ENCODE results near the gene PROKR2.

The PROKR2 gene

DNA sequence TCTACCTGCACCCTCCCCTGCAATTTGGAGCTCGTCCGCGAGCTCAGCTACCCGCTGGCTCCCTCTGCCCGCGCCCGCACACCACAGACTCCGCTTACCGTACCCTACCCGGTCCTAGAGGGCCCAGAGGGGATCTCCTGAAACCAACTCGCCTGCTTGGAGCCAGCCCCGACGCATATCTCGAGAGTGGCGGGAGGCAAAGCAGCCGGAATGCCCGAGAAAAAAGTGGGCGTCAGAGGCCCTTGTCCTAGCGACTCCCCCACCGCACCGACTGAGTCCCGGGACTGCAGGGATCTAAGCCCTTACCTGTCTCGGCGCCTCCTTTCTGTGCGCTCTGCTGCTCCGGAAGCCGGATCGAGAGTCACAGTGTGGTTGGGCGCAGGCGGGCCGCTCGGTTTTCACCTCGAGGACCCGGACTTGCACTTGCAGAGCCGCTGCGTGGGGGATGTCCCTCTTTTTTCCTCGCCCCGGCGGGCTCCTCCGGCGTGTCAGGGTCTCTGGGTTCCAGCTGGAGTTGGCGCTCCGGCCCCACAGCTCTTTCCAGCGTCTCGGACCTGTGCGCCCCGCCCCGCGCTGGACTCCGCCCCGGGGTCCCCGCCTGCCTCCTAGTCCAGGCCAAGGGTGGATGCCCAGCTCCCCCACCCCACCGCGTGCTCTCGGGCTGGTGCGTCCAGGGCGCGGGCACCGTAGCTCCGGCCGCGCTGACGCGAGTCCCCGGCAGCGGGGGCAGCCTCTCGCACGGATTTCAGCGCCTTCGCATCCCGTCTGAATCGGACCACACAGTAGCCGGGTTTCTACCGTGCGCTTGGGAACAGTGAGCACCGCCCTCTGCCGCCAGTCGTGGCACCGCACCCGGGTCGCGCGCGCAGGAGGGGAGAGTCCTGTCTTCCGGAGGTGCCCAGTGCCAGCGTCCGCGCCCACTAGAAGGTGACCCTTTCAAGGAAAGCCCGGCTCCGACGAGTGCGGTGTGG lies at the start of gene PROKR2:
TSS of gene PROKR2 (minus strand) at position 767 of the 971 bp plus-strand sequence. CDS start 2,585 bp downstream, outside the sequence.
- no peak for DNase-seq (ENCODE audit: extremely low read depth, low read depth)
- TF ChIP-seq, protein P1, sequence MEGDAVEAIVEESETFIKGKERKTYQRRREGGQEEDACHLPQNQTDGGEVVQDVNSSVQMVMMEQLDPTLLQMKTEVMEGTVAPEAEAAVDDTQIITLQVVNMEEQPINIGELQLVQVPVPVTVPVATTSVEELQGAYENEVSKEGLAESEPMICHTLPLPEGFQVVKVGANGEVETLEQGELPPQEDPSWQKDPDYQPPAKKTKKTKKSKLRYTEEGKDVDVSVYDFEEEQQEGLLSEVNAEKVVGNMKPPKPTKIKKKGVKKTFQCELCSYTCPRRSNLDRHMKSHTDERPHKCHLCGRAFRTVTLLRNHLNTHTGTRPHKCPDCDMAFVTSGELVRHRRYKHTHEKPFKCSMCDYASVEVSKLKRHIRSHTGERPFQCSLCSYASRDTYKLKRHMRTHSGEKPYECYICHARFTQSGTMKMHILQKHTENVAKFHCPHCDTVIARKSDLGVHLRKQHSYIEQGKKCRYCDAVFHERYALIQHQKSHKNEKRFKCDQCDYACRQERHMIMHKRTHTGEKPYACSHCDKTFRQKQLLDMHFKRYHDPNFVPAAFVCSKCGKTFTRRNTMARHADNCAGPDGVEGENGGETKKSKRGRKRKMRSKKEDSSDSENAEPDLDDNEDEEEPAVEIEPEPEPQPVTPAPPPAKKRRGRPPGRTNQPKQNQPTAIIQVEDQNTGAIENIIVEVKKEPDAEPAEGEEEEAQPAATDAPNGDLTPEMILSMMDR (IDR thresholded peaks at IDR 0.05; ENCODE audit: low read depth, low read length) = no peak

DNA sequence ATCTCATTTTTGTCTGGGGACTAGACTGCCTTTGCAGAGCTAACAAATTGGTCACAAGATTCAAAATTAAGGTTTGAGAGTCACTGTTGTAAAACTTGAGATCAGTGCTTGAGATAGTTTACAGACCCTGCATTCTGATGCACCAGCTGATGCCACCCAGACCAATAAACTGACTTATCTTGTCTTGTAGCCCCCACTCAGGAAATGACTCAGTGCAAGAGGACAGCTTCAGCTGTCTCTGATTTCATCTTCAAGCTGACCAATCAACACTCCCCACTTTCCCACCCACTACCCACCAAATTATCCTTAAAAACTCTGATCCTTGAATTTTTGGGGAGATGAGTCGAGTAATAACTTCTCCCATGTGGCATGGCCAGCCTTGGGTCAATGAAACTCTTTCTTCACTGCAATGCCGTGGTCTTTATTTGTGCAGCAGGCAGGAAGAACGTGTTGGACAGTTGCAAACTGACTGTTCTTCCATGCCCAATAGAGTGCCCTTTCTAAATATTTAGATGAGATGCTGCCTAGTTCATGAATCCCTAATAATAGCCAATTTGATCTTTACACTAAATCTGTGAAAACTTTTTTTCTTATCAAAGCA lies 48.3 kb upstream of the PROKR2 start:
- DNase-seq (ENCODE audit: extremely low read depth, low read depth) = no peak
- TF ChIP-seq, protein P1 (IDR thresholded peaks at IDR 0.05; ENCODE audit: low read depth, low read length) = no peak

DNA sequence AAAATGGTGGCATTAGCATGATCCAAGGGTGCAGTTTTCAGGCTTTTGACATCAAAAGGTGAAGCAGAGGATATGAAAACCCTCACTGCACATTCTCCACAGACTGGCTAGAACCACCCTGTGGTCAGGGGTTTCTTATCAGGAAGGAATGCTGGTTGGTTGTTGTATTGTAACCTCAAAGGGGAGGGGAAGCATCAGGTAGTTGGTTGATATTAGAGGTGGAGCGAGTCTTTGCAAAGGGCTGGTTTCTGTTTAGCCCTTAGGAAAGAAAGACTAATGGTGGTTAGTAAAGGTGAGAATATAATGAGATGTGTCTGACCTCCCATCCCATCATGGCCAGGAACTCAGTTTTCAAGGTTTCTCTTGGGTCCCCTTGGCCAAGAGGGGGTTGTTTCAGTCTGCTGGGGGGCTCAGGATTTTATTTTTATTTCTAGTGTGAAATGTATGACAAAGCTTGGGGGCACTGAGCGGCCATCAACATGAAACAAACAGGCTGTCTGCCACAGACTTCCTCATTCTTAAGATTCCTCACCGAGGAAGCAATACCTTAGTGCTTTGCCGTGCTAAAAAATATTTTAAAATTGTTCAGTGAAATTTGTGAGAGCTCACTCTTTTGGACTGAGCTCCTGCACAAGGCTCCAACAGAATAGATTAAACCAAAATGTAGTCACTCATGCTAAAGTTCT lies 47.5 kb upstream of the PROKR2 start:
- TF ChIP-seq, protein P1 (IDR thresholded peaks at IDR 0.05; ENCODE audit: low read depth, low read length) = no peak

DNA sequence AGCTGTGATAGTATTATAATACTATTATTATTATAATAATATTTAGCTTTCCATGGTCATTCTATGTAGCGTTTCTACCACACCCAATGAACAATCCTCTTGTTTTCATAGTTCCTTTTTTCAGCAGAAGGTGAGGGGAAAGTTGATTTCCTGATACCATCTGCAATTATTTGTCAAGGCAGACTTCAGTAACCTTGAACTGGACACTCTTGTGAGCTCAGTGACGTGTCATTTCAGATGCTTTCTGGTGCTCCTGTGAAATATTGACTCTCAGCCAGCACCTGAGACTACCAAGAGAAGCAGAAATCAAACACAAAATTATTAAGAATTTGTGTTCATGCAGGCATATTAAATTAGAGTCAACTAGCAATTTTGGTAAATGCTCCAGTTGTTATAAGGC lies 46.0 kb upstream of the PROKR2 start:
- TF ChIP-seq, protein P1 (IDR thresholded peaks at IDR 0.05; ENCODE audit: low read depth, low read length) = no peak

More for the DNA sequence above, 47.5 kb upstream of the PROKR2 start:
- no peak for DNase-seq (ENCODE audit: extremely low read depth, low read depth)

DNA sequence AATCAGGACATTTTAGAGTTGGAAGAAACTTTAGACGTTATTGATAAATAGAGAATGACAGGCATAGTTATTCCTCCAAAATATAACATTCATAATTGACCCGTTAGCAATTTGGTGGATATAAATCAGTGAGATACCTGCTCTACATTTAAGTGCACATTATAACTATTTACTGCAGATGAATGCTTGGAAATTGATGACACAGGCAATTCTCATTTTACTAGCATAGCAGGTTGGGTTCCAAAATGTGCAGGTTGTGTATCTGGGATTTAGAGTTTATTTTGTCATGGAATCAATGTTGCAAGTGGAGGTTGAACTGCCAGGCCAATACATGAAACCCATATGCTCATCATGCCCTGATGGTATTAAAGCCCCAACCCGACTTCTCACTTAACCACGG lies 44.4 kb upstream of the PROKR2 start:
- TF ChIP-seq, protein P1 (IDR thresholded peaks at IDR 0.05; ENCODE audit: low read depth, low read length) = no peak

More for the DNA sequence above, 46.0 kb upstream of the PROKR2 start:
- no peak for DNase-seq (ENCODE audit: extremely low read depth, low read depth)

DNA sequence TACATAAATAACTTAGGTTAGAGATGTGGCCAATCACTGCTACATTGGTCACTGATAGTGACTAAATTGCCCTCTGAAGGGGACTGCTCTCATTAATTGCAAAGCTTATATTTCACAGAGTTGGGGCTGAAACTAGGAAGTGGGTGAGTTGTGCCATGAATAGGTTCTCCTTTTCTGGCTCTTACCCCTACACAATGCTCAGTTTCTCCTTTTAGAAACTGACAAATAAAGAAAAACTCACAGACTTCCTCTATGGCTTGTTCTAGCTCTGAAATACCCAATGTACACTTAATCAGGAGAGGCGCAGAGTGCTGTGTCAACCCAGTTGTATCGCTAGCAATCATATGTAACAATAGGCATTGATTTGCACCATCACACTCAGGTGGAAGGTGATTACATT lies 41.2 kb upstream of the PROKR2 start:
- no peak for DNase-seq (ENCODE audit: extremely low read depth, low read depth)
- TF ChIP-seq, protein P1 (IDR thresholded peaks at IDR 0.05; ENCODE audit: low read depth, low read length) = no peak

More for the DNA sequence above, 44.4 kb upstream of the PROKR2 start:
- DNase-seq (ENCODE audit: extremely low read depth, low read depth) = no peak
